ENCODE measurements around the gene EVC. TPM values are rescaled to one million over a fixed set of nuclear protein-coding genes. Genes with fewer than 3 reads are reported as not detected.

The EVC gene
- polyA plus RNA-seq, 10 donors: 12.9 to 22.9 (median 17.3) TPM

- no peak for DNase-seq
These were observed 20.3 kb downstream of the EVC start for GRCh38 chr4:5730993-5731990.

GRCh38 chr4:5732158-5732557 lies 21.2 kb downstream of the EVC start:
- DNase-seq: no peak

- DNase-seq: no peak
These were observed 23.9 kb downstream of the EVC start for GRCh38 chr4:5734853-5735252.

- no peak for DNase-seq
These were observed 24.5 kb downstream of the EVC start for GRCh38 chr4:5735463-5735862.

- no peak for DNase-seq
These were observed 27.1 kb downstream of the EVC start for GRCh38 chr4:5738061-5738460.

- DNase-seq: no peak
These were observed 31.4 kb downstream of the EVC start for GRCh38 chr4:5742388-5742787.

GRCh38 chr4:5742968-5743367 lies 32.0 kb downstream of the EVC start:
- DNase-seq: no peak

GRCh38 chr4:5746250-5746649 lies 35.2 kb downstream of the EVC start:
- no peak for DNase-seq

- DNase-seq: peak in 1 of 3 donors; percentile 32
These were observed 36.1 kb downstream of the EVC start for GRCh38 chr4:5746829-5747737.

GRCh38 chr4:5747738-5748375 lies 36.9 kb downstream of the EVC start:
- DNase-seq: peak; percentile 67 to 85 (median 81)

GRCh38 chr4:5749568-5749967 lies 38.6 kb downstream of the EVC start:
- no peak for DNase-seq

GRCh38 chr4:5750052-5750945 lies 39.3 kb downstream of the EVC start:
- DNase-seq: no peak

GRCh38 chr4:5750946-5751665 lies 40.1 kb downstream of the EVC start:
- DNase-seq: peak in 2 of 3 donors; percentile 20 to 38

GRCh38 chr4:5751666-5752375 lies 40.8 kb downstream of the EVC start:
- DNase-seq: no peak

- no peak for DNase-seq
These were observed 41.6 kb downstream of the EVC start for GRCh38 chr4:5752376-5753184.

- DNase-seq: no peak
These were observed 42.4 kb downstream of the EVC start for GRCh38 chr4:5753366-5753765.

GRCh38 chr4:5753766-5754528 lies 42.9 kb downstream of the EVC start:
- no peak for DNase-seq

GRCh38 chr4:5754529-5754881 lies 43.5 kb downstream of the EVC start:
- no peak for DNase-seq

Measured in muscle of back (tissue), 11 donors.